WTC11 (cell line): ENCODE data around the gene PSAT1. TPM values are rescaled to one million over a fixed set of nuclear protein-coding genes. Genes with fewer than 3 reads are reported as not detected.

ENCODE experiments used
- ATAC-seq: fragments of 200-7000 bp; cut with Tn5 transposase; 2 replicates; pipeline ENCODE4 v1.10.0; 2021; ENCODE audit warnings: mild to moderate bottlenecking, moderate library complexity
- CTCF ChIA-PET: fragments of 300-600 bp; sonication (Branson Sonifier 250); formaldehyde crosslinking; loops from one replicate; lab custom pipeline; 2021; ENCODE audit warnings: antibody characterized with exemption; lab: Charles Lee
- POLR2A ChIA-PET: fragments of 350-600 bp; sonication (Branson Sonifier 250); formaldehyde crosslinking; loops from one replicate; lab custom pipeline; 2021; ENCODE audit warnings: antibody characterized with exemption; lab: Charles Lee
- DNase-seq: peaks from one replicate; pipeline ENCODE4 v3.0.0; 2021; ENCODE audit warnings: low spot score
- H3K27ac Mint-ChIP-seq: 2 replicates; pipeline ENCODE4 v1.8.0; 2021; ENCODE audit warnings: mixed read lengths
- H3K27me3 Mint-ChIP-seq: 2 replicates; pipeline ENCODE4 v1.8.0; 2021; ENCODE audit warnings: low read depth, mild to moderate bottlenecking, moderate library complexity, mixed read lengths
- H3K36me3 Mint-ChIP-seq: 2 replicates; pipeline ENCODE4 v1.8.0; 2021; ENCODE audit warnings: mixed read lengths
- H3K4me1 Mint-ChIP-seq: 2 replicates; pipeline ENCODE4 v1.8.0; 2022; ENCODE audit warnings: mixed read lengths
- H3K4me3 Mint-ChIP-seq: 2 replicates; pipeline ENCODE4 v1.8.0; 2021; ENCODE audit warnings: mild to moderate bottlenecking, moderate library complexity, mixed read lengths
- H3K9me3 Mint-ChIP-seq: 2 replicates; pipeline ENCODE4 v1.8.0; 2021; ENCODE audit warnings: mixed read lengths
- CREB1 ChIP-seq: sonication (generic); formaldehyde crosslinking; IDR thresholded peaks from 2 replicates; pipeline ENCODE4 v1.8.0; 2023; ENCODE audit warnings: mild to moderate bottlenecking, missing genetic modification reagents
- CREM ChIP-seq: sonication (generic); formaldehyde crosslinking; IDR thresholded peaks from 2 replicates; pipeline ENCODE4 v1.8.1; 2022; ENCODE audit warnings: mild to moderate bottlenecking, missing genetic modification reagents, moderate library complexity
- GABPB1 ChIP-seq: sonication (generic); formaldehyde crosslinking; IDR thresholded peaks from 2 replicates; pipeline ENCODE4 v1.8.1; 2023; ENCODE audit warnings: mild to moderate bottlenecking, missing genetic modification reagents
- NFATC4 ChIP-seq: fragments of 250-450 bp; sonication (Bioruptor Pico); IDR thresholded peaks from 2 replicates; pipeline ENCODE4 v1.9.0; 2021; ENCODE audit warnings: mild to moderate bottlenecking
- NFYB ChIP-seq: sonication (generic); formaldehyde crosslinking; conservative IDR thresholded peaks from 2 replicates; pipeline ENCODE4 v1.8.0; 2022; ENCODE audit warnings: low read depth, missing genetic modification reagents
- NR3C1 ChIP-seq: sonication (generic); formaldehyde crosslinking; conservative IDR thresholded peaks from 2 replicates; pipeline ENCODE4 v1.8.1; 2023; ENCODE audit warnings: low read depth, mild to moderate bottlenecking, missing genetic modification reagents
- PRRX2 ChIP-seq: fragments of 250-450 bp; sonication (Bioruptor Pico); IDR thresholded peaks from 2 replicates; pipeline ENCODE4 v1.8.0; 2021; ENCODE audit warnings: mild to moderate bottlenecking
- SMAD4 ChIP-seq: sonication (generic); formaldehyde crosslinking; IDR thresholded peaks from 2 replicates; pipeline ENCODE4 v1.8.0; 2022; ENCODE audit warnings: mild to moderate bottlenecking, missing genetic modification reagents
- TCF7 ChIP-seq: sonication (generic); formaldehyde crosslinking; IDR thresholded peaks from 2 replicates; pipeline ENCODE4 v1.8.0; 2022; ENCODE audit warnings: mild to moderate bottlenecking, low read depth, missing genetic modification reagents, moderate library complexity
- ZBTB21 ChIP-seq: sonication (generic); formaldehyde crosslinking; IDR thresholded peaks from 2 replicates; pipeline ENCODE4 v1.8.1; 2023; ENCODE audit warnings: mild to moderate bottlenecking, missing genetic modification reagents, borderline replicate concordance
- ZNF138 ChIP-seq: sonication (generic); formaldehyde crosslinking; conservative IDR thresholded peaks from 2 replicates; pipeline ENCODE4 v1.8.1; 2022; ENCODE audit warnings: mild to moderate bottlenecking, moderate library complexity, missing genetic modification reagents
- ZNF219 ChIP-seq: sonication (generic); formaldehyde crosslinking; IDR thresholded peaks from 2 replicates; pipeline ENCODE4 v1.8.0; 2023; ENCODE audit warnings: missing genetic modification reagents, mild to moderate bottlenecking, borderline replicate concordance
- ZNF263 ChIP-seq: sonication (generic); formaldehyde crosslinking; IDR thresholded peaks from 2 replicates; pipeline ENCODE4 v1.8.1; 2022; ENCODE audit warnings: low read depth, mild to moderate bottlenecking, moderate library complexity, missing genetic modification reagents
- ZNF671 ChIP-seq: fragments of 250-450 bp; sonication (Bioruptor Pico); IDR thresholded peaks from 2 replicates; pipeline ENCODE4 v1.8.0; 2021; ENCODE audit warnings: mild to moderate bottlenecking
- total RNA-seq: library from RNA; stranded (reverse); gene quantifications from 3 replicates; pipeline ENCODE4 v1.2.3, GENCODE V29; 2021
- TF ChIP-seq, protein P1 (sequence below): sonication (generic); formaldehyde crosslinking; IDR thresholded peaks from 2 replicates; pipeline ENCODE4 v1.8.1; 2023; ENCODE audit warnings: mild to moderate bottlenecking, missing genetic modification reagents, moderate library complexity
- TF ChIP-seq, protein P2 (sequence below): sonication (generic); formaldehyde crosslinking; IDR thresholded peaks from 2 replicates; pipeline ENCODE4 v1.8.1; 2022; ENCODE audit warnings: low read depth, mild to moderate bottlenecking, moderate library complexity, missing genetic modification reagents, borderline replicate concordance
- TF ChIP-seq, protein P3 (sequence below): sonication (generic); formaldehyde crosslinking; IDR thresholded peaks from 2 replicates; pipeline ENCODE4 v1.8.1; 2023; ENCODE audit warnings: mild to moderate bottlenecking, moderate library complexity, missing genetic modification reagents
- TF ChIP-seq, protein P4 (sequence below): sonication (generic); formaldehyde crosslinking; IDR thresholded peaks from 2 replicates; pipeline ENCODE4 v1.8.0; 2022; ENCODE audit warnings: mild to moderate bottlenecking, missing genetic modification reagents
- TF ChIP-seq, protein P5 (sequence below): sonication (generic); formaldehyde crosslinking; IDR thresholded peaks from 2 replicates; pipeline ENCODE4 v1.8.1; 2023; ENCODE audit warnings: mild to moderate bottlenecking, missing genetic modification reagents, borderline replicate concordance
- TF ChIP-seq, protein P6 (sequence below): sonication (generic); formaldehyde crosslinking; IDR thresholded peaks from 2 replicates; pipeline ENCODE4 v1.8.1; 2022; ENCODE audit warnings: mild to moderate bottlenecking, missing genetic modification reagents, moderate library complexity, borderline replicate concordance
- TF ChIP-seq, protein P7 (sequence below): sonication (generic); formaldehyde crosslinking; IDR thresholded peaks from 2 replicates; pipeline ENCODE4 v1.8.1; 2023; ENCODE audit warnings: mild to moderate bottlenecking, missing genetic modification reagents, moderate library complexity

PSAT1 gene
- total RNA-seq, 1 experiment from 2014 or later = 240 TPM

DNA sequence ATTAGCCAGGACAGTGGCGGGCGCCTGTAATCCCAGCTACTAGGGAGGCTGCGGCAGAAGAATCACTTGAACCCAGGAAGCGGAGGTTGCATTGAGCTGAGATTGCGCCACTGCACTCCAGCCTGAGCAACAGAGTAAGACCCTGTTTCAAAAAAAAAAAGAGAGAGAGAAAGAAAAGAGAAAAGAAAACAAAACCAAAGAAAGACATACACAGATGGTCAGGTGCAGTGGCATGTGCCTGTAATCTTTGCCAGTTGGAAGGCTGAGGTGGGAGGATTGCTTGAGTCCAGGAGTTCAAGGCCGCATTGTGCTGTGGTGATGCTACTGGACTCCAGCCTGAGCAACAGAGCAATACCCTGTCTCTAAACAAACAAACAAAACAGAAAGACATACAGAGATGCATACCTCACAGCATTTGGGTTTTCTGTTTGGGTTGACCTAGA, 10.0 kb upstream of the PSAT1 start:
- CTCF ChIA-PET = interaction anchor here (0.6 kb wide), 1 partner anchor 27 kb away, joined by 3 read pairs; no protein-coding TSS in a partner anchor
- TF ChIP-seq GABPB1 (CRISPR knock-in tag) (peak; percentile 78), NR3C1 (no peak)
- peaks cover 2% of the 10 kb centered on the region; the same call in 1 of the 2 replicates for H3K36me3 Mint-ChIP-seq

DNA sequence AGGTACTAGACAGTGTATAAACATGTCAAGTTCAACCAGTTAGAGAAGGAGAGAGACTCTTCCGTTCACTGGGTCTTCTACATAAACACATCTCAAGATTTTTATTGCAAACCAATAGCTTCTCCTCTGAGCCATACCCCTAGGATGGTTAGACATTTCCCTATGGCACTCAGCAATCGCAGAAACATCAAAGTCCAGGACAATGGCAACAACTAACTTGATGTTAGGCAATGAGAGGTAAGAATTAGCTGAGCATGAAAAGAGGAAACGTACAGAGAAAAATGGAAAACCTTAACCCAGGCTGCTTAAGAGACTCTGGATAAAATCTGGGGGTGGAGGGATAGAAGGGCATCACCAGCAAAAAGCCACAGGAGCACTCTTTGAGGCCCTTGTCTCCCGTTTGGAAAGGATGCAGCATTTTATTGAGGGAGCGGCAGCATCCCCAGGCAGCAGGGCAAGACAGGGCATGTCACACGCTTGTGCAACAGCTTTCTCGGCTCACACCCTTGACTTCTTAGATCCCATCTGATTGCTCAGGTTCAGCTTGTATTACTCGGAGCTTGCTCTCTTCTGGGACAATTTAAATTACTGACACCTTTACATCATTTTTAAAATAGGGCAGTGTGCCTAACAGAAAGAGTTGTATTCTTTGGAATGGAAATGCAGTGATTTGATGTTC, 8.6 kb upstream of the PSAT1 start:
- TF ChIP-seq, protein P1, sequence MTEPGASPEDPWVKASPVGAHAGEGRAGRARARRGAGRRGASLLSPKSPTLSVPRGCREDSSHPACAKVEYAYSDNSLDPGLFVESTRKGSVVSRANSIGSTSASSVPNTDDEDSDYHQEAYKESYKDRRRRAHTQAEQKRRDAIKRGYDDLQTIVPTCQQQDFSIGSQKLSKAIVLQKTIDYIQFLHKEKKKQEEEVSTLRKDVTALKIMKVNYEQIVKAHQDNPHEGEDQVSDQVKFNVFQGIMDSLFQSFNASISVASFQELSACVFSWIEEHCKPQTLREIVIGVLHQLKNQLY (CRISPR knock-in tag) = no peak
- no peak for TF ChIP-seq ZNF263 (CRISPR knock-in tag)
- no peak for TF ChIP-seq ZNF138 (CRISPR knock-in tag)
- TF ChIP-seq, protein P2, sequence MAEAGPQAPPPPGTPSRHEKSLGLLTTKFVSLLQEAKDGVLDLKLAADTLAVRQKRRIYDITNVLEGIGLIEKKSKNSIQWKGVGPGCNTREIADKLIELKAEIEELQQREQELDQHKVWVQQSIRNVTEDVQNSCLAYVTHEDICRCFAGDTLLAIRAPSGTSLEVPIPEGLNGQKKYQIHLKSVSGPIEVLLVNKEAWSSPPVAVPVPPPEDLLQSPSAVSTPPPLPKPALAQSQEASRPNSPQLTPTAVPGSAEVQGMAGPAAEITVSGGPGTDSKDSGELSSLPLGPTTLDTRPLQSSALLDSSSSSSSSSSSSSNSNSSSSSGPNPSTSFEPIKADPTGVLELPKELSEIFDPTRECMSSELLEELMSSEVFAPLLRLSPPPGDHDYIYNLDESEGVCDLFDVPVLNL (CRISPR knock-in tag) = no peak
- TF ChIP-seq PRRX2 (CRISPR knock-in tag) = no peak
- no peak for TF ChIP-seq NFATC4 (CRISPR knock-in tag)
- TF ChIP-seq CREM (CRISPR knock-in tag) = no peak
- TF ChIP-seq TCF7 = no peak
- TF ChIP-seq ZBTB21 (CRISPR knock-in tag) = no peak
- TF ChIP-seq, protein P3, sequence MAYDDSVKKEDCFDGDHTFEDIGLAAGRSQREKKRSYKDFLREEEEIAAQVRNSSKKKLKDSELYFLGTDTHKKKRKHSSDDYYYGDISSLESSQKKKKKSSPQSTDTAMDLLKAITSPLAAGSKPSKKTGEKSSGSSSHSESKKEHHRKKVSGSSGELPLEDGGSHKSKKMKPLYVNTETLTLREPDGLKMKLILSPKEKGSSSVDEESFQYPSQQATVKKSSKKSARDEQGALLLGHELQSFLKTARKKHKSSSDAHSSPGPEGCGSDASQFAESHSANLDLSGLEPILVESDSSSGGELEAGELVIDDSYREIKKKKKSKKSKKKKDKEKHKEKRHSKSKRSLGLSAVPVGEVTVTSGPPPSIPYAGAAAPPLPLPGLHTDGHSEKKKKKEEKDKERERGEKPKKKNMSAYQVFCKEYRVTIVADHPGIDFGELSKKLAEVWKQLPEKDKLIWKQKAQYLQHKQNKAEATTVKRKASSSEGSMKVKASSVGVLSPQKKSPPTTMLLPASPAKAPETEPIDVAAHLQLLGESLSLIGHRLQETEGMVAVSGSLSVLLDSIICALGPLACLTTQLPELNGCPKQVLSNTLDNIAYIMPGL (CRISPR knock-in tag) = no peak
- TF ChIP-seq, protein P4, sequence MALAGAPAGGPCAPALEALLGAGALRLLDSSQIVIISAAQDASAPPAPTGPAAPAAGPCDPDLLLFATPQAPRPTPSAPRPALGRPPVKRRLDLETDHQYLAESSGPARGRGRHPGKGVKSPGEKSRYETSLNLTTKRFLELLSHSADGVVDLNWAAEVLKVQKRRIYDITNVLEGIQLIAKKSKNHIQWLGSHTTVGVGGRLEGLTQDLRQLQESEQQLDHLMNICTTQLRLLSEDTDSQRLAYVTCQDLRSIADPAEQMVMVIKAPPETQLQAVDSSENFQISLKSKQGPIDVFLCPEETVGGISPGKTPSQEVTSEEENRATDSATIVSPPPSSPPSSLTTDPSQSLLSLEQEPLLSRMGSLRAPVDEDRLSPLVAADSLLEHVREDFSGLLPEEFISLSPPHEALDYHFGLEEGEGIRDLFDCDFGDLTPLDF = no peak
- ATAC-seq (no peak), DNase-seq (no peak)
- H3K27me3 Mint-ChIP-seq = peaks cover 3% of the 10 kb centered on the region; the same call in 1 of the 2 replicates
- peaks cover 12% of the 10 kb centered on the region for H3K4me1 Mint-ChIP-seq
- no peak overlapping the region for H3K27ac Mint-ChIP-seq
- no peak overlapping the region for H3K4me3 Mint-ChIP-seq
- H3K9me3 Mint-ChIP-seq = peaks cover 14% of the 10 kb centered on the region
- H3K36me3 Mint-ChIP-seq = peaks cover 2% of the 10 kb centered on the region; the same call in 1 of the 2 replicates
- POLR2A ChIA-PET = interaction anchor here (0.8 kb wide), 1 partner anchor 9 kb away, joined by 6 read pairs; the partner anchor contains the start of gene PSAT1
- CTCF ChIA-PET = no interaction called here

More for the DNA sequence above, 10.0 kb upstream of the PSAT1 start:
- DNase-seq (no peak), ATAC-seq (no peak)
- Mint-ChIP-seq H3K27ac (no peak overlapping the region), H3K27me3 (peaks cover 4% of the 10 kb centered on the region; the same call in 1 of the 2 replicates), H3K9me3 (peaks cover 16% of the 10 kb centered on the region), H3K4me3 (no peak overlapping the region), H3K4me1 (peaks cover 12% of the 10 kb centered on the region)
- POLR2A ChIA-PET = no interaction called here

DNA sequence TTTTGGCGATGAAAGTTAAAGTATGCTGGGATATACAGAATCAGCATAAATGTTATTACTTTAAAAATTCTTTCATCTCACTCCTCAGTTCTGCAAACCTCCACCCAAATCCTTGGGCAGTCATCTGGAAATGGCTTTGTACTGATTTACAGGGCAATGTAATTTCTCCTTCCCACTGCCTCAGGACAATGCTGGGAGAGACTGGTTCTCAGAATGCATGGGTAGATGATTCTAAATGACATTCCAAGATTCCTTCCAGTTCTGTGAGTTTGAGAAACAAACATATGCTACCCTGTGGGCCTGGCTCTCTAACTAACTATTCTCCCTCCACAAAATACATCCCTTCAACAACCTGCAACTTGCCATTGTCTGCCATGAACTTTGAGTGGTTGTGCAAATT, 7.5 kb upstream of the PSAT1 start:
- ChIA-PET CTCF (no interaction called here), POLR2A (no interaction called here)
- Mint-ChIP-seq H3K27ac (no peak overlapping the region), H3K4me3 (no peak overlapping the region), H3K36me3 (no peaks in the 10 kb centered on the region), H3K9me3 (peaks cover 3% of the 10 kb centered on the region; the same call in 1 of the 2 replicates), H3K27me3 (no peaks in the 10 kb centered on the region), H3K4me1 (peaks cover 12% of the 10 kb centered on the region)
- DNase-seq (no peak), ATAC-seq (no peak)
- TF ChIP-seq CREB1 (no peak), NFYB (CRISPR knock-in tag) (no peak), SMAD4 (no peak), ZNF671 (no peak), ZNF219 (no peak)
- TF ChIP-seq, protein P5, sequence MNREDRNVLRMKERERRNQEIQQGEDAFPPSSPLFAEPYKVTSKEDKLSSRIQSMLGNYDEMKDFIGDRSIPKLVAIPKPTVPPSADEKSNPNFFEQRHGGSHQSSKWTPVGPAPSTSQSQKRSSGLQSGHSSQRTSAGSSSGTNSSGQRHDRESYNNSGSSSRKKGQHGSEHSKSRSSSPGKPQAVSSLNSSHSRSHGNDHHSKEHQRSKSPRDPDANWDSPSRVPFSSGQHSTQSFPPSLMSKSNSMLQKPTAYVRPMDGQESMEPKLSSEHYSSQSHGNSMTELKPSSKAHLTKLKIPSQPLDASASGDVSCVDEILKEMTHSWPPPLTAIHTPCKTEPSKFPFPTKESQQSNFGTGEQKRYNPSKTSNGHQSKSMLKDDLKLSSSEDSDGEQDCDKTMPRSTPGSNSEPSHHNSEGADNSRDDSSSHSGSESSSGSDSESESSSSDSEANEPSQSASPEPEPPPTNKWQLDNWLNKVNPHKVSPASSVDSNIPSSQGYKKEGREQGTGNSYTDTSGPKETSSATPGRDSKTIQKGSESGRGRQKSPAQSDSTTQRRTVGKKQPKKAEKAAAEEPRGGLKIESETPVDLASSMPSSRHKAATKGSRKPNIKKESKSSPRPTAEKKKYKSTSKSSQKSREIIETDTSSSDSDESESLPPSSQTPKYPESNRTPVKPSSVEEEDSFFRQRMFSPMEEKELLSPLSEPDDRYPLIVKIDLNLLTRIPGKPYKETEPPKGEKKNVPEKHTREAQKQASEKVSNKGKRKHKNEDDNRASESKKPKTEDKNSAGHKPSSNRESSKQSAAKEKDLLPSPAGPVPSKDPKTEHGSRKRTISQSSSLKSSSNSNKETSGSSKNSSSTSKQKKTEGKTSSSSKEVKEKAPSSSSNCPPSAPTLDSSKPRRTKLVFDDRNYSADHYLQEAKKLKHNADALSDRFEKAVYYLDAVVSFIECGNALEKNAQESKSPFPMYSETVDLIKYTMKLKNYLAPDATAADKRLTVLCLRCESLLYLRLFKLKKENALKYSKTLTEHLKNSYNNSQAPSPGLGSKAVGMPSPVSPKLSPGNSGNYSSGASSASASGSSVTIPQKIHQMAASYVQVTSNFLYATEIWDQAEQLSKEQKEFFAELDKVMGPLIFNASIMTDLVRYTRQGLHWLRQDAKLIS (CRISPR knock-in tag) = no peak
- TF ChIP-seq, protein P6, sequence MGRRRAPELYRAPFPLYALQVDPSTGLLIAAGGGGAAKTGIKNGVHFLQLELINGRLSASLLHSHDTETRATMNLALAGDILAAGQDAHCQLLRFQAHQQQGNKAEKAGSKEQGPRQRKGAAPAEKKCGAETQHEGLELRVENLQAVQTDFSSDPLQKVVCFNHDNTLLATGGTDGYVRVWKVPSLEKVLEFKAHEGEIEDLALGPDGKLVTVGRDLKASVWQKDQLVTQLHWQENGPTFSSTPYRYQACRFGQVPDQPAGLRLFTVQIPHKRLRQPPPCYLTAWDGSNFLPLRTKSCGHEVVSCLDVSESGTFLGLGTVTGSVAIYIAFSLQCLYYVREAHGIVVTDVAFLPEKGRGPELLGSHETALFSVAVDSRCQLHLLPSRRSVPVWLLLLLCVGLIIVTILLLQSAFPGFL = no peak
- TF ChIP-seq, protein P7, sequence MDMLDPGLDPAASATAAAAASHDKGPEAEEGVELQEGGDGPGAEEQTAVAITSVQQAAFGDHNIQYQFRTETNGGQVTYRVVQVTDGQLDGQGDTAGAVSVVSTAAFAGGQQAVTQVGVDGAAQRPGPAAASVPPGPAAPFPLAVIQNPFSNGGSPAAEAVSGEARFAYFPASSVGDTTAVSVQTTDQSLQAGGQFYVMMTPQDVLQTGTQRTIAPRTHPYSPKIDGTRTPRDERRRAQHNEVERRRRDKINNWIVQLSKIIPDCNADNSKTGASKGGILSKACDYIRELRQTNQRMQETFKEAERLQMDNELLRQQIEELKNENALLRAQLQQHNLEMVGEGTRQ (CRISPR knock-in tag) = no peak
